Amniotic stem cell (primary cell): ENCODE results near the gene SNX21.
"Not testable (repeated sequence)": the region's sequence is repeated elsewhere in the genome, so short reads cannot be mapped to it uniquely, and the experiment has no call there.

Experiments
- DNase-seq: peaks from one replicate; lab custom pipeline; 2025; lab: John Stamatoyannopoulos, UW

Gene SNX21, protein sequence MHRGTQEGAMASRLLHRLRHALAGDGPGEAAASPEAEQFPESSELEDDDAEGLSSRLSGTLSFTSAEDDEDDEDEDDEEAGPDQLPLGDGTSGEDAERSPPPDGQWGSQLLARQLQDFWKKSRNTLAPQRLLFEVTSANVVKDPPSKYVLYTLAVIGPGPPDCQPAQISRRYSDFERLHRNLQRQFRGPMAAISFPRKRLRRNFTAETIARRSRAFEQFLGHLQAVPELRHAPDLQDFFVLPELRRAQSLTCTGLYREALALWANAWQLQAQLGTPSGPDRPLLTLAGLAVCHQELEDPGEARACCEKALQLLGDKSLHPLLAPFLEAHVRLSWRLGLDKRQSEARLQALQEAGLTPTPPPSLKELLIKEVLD

DNA sequence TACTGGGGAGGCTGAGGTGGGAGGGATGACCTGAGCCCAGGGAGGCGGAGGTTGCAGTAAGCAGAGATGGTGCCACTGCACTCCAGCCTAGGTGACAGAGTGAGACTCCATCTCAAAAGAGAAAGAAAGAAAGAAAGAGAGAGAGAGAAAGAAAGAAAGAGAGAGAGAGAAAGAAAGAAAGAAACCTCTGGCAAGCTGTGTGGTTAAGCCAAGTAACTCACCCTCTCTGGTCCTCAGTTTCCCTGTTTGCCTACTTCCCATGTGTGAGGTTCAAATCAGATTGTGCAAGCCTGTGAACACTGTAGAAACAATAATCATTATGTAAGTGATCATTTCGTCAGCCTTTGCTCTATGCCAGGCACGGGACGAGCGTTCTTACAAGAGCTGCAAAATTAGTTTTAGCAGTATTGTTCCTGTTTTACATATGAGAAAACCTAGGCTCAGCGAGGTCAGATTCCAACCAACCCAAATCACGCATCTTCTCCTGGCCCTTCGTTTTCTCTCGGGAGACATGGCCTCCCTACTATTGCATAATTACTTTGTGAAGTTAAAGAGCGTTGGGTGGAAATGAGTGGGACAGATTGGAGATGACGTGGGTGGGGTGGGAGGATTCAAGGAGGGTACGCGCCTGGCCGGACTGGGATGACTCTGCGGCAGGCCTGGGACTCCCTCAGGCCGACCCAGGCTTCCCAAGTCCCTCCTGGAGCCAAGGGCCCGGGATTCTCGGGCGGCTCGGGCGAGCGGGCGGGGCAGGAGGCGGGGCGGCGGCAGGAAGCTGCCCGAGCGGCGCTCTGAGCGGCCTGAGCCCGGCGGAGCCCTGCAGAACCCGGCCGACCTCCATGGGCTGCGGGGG is at the start of gene SNX21:
SNX21 (plus strand) TSS at position 770 of the 853 bp plus-strand sequence. CDS start 121 bp downstream, outside the sequence.
- peak; percentile 60 for DNase-seq

DNA sequence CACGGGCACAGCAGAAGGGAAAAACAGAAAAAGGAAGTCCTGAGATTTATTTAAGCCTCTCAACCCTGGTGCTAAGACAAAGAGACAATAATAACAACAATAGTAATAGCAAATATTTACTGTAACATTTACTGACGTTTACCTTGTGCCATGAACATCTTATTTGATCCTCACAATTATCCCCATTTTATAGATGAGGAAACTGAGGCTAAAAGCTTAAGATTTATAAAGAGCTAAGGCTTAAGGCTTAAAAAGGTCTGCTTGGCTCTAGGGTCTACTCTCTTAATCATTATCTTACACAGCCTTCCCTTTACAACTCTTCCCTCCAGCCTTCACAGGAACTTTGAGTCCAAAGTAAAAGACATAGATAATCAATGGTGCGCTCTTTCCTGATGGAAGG is 45.2 kb upstream of the SNX21 start:
- DNase-seq = no peak

DNA sequence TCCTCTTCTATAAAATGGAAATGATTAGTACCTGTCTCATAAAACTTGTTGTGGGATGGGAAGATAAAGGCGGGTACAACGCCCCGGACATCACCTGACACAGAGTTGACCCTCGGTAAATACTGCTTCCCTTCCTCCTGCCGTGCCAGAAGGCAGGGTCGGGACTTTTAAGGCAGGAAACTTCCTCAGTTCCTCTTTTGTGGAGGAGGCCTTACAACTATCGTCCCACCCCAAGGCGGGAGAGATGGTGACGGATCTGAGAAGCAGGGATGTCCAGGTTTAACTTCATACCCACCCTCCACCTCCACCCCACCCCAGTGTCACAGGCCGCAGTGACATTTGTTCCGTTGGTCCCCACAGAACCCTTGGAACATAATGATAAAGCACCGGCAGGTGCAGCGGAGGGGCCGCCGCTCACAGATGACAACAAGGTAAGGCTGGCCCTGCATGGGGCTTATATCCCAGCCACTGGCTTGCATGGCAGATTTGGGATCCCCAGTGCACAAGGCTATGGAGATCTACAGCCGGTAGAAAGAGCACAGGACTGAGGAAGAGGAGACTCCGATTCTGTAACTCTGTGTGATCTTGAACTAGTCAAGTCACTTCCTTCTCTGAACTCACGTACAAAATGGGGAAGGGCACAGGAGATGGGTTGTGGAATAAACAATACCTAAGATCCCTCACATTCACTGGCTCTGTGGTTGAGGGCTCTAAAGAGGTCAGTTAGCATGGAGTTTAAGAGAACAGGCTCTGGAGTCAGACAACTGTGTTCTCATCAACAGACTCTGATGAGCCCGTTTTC is 41.1 kb upstream of the SNX21 start:
- no peak for DNase-seq

DNA sequence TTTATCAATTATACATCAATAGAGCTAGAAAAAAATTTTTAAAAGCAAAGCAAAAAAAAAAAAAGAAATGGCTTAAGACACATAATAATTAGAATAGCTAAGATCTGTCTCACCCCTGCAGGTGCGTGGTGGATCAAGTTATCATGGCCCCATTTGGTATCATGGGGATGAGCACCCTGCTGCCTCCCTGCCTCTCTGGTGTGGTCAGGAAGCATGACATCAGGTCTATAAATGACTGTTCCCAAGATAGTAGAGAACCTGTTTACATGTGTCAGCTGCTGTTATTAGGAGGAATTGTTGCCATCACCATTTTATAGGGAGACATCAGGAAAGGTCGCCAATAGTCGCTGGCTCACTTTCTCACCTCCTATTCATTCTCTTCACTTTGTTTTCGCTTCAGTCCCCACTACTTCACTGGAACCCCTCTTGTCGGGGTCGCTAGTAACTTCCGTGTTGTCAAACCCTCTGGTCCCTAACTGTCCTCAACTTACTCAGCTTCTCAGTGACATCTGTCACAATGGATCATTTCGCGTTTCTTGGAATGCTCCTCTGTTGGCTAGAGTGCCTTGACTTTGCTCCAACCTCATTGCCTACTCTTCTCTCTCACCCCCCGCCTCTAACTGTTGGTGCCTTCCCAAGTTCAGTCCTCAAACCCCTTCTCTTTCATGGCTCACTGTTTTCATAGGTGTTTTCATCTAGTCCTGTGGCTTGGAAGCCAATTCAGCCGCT is 37.1 kb upstream of the SNX21 start:
- DNase-seq = no peak

DNA sequence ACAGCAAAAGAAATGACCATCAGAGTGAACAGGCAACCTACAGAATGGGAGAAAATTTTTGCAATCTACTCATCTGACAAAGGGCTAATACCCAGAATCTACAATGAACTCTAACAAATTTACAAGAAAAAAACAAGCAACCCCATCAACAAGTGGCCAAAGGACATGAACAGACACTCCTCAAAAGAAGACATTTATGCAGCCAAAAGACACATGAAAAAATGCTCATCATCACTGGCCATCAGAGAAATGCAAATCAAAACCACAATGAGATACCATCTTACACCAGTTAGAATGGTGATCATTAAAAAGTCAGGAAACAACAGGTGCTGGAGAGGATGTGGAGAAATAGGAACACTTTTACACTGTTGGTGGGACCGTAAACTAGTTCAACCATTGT is 36.1 kb upstream of the SNX21 start:
- DNase-seq = not testable (repeated sequence)

DNA sequence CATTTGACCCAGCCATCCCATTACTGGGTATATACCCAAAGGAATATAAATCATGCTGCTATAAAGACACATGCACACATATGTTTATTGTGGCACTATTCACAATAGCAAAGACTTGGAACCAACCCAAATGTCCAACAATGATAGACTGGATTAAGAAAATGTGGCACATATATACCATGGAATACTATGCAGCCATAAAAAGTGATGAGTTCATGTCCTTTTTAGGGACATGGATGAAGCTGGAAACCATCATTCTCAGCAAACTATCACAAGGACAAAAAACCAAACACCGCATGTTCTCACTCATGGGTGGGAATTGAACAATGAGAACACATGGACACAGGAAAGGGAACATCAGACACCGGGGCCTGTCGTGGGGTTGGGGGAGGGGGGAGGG is 35.6 kb upstream of the SNX21 start:
- DNase-seq = not testable (repeated sequence)

DNA sequence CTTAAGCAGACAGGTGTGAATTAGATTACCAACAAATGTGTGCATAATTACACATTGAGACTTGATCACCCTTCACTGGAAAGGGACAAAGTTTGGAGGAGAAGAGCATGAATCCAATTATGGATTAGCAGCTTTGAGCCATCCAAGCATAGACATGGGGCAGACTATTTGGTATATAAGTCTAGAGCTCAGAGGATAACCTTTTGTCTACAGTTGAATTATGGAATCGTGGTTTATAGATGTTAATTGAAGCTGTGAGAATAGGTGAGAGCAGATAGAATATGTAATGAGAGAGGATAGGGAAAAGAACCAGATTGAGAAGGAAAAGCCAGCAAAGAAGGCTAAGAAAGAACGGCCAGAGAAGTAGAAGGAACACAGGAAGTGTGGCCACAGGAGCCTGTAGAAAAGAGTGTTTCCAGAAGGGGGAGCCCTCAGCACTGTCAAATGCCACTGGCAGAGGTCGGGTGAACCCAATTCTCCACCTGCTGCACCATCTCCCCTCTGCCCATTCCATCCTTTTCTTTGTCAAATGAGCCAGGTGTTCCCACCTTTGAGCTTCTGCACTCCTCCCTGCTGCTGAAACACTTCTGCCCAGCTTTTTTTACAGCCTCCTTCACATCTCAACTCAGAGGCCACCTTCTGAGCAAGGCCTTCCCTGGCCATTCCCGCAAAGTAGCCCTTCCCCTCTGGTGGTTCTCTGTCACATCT is 34.5 kb upstream of the SNX21 start:
- DNase-seq = no peak

DNA sequence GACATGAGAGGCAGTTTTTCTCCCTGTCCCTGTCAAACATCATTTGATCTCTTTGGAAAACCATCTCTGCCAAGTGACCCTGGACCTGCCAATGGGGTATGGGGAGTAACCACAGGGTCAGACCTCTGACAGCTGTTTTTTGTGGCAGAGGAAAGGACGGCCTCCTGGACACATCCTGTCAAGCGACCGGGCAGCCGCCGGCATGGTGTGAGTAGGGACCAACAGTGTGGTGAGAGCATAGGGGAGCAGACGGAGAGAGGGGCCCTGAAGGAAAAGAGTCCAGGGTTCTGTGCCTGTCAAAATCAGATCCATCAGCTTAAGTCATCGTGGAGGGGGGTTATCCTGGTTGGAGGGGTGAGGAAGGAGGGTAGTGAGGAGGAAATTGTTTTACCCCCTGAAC is 31.7 kb upstream of the SNX21 start:
- no peak for DNase-seq

DNA sequence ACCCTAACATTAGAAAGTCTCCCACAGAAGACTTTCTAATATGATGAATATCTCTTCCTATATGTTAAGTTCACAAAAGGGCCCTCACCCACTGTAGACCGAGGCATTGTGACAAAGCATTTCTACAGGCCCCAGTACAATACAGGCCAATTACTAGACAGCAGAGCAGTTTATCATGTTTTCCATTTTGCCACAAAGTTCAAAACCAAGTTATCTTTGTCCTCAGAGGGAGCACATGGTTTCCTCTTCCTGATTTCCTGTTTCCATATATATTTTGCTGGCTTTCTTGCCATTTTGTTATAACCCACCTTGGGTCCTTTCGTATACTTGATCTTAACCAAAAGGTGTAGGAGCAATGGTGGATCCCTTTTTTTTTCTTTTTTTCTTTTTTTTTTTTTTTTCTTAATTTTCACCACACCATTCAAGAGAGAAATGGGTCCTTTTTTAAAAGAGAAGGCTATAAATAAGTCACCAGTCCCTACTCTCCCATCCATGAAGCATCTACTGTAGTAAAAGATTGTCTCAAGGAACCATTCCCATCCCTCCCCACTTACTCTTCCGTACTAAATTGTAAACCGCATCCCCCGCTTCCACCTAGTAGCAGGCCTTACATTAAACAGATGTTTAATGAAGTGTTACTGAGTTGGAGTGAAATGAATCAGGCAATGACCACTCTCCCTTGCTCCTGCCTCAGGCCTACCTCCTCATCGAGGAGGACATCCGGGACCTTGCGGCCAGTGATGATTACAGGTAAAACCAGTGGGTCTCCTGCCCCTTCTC is 23.2 kb upstream of the SNX21 start:
- DNase-seq = no peak

DNA sequence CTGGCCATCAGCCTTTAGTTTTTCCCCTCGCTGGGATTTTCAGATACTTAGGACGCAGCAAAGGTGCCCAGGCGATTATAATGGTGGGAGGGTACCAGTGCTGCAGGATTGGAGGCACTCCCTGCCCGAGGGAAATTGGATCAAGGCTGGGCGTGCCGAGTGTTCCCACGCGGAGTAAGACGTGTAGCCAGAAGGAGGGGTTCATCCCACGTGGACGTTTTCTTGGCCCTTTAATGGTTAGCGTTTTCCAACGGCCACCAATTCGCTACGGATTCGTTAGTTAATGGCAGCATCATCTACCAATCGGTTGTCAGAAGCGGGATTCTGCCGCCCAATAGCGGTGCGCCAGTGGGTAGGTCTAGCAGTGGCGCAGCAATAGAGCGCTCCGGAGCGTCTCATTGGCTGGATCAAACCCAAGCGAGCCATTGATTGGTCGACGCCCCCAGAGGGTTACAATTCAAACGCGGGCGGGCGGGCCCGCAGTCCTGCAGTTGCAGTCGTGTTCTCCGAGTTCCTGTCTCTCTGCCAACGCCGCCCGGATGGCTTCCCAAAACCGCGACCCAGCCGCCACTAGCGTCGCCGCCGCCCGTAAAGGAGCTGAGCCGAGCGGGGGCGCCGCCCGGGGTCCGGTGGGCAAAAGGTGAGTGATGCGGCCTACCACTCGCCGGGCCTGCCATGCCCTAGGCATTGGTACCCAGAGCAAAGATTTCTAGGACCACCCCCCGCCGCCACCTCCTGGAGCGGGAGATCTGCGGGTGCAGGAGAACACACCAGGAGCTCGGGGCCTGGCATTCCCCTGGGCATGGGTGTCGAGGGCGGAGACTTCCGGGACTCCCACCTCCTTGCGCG is 21.2 kb upstream of the SNX21 start, which contains the start of gene UBE2C:
UBE2C (plus strand) TSS at position 488 of the 849 bp plus-strand sequence; CDS start at position 540, 52 bp downstream.
- DNase-seq = peak; percentile 100

DNA sequence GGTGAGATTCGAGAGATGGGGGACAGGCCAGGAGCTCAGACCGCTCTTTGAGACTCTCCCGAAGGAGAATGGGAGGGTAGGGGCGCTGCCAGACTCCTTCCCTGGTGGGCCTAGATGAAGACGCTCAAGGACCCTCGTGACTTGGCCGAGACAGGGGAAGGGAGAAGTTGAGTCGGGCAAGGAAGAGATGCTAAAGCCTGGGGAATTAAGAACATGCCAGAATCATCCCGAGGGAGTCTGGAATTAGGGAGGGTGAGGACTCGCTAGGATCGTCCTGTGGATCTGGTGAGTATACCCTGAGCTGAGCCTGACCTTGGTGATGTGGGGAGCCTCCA is 20.6 kb upstream of the SNX21 start:
- no peak for DNase-seq

DNA sequence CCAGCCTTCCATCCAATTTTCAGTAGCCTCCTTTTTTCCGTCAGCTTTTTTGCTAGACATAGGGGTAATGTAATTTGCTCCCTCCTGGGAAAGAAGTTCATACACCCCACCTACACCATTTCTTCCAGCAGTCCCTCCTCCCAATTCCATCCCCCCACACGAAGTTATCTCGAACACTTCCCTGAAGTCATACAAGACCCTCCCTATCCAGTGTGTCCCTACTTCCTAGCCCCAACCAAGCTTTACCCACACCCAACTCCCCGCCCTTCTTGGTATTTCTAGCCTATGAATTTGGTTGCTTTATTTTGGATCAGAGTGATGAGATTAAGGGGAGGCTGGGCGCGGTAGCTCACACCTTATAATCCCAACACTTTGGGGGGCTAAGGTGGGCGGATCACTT is 20.1 kb upstream of the SNX21 start:
- no peak for DNase-seq

DNA sequence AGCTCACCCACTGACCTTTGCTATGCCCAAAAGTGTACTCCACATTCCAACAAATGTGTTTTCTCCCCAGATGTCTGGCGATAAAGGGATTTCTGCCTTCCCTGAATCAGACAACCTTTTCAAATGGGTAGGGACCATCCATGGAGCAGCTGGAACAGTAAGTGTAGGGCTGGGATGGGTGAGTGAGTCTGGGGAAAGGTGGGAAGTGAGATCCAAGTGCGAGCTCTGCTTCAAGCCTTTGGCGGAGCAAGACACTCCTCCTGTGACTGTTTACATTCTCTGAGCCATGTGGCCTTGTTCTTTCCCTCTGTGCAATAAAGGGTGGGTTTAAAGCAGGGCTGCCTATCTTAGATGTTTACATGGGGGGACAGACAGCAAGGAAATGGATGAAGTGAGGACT is 19.3 kb upstream of the SNX21 start:
- DNase-seq = no peak

DNA sequence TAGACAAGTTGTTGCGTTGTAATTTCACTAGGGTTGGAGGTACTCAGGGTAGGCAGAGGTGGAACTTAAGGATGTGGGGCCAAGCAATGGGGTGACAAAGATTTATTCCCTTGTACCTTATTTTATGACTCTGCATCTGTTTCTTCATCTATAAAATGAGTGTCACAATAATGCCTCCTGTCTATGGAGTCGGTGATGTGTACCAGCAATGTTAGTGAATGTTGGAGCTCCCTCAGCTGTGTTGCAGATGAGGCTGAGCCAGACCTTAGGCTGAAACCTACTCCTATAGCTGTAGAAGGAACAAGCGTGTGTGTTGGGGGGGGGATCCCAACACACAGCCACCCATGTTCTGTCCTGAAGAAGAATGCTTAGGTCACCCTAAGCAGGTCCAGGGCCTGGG is 16.6 kb upstream of the SNX21 start:
- DNase-seq = no peak

DNA sequence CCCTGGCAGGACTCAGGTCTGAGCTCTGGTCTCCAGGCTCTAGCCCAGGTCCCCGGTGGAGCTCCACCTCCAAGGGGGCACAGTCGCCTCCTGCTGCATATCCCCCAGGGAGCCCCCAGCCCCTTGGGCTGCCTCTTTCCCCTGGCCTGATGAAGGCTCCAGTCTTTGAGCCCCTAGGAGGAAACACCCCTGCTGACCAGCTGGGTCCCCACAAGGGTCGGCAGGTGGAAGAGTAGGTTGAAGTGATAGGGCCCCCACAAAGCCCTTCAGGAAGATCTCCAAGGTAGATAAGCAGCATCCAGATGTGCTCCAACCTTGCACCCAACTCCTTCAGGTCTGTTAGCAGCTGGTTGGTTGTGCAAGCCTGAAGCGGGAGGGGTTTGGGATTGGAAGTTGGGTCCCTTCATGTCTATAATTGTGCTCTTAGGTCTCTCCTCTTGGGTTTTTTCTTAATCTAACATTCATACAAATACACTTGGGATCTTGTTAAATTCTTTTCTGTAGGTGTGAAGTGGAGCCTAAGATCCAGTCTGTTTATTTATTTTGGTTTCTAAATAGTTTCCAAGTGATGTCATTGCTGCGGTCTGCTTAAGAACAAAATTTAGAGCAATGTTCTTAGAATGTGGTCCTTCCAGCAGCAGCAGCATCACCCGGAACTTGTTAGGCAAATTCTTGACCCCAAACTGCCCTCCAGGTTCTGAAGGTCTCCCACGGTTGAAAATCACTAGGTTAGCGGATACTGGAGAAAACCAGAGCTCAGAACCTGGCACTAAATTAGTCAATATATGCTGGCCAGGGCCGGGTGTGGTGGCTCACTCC is 16.0 kb upstream of the SNX21 start:
- no peak for DNase-seq

DNA sequence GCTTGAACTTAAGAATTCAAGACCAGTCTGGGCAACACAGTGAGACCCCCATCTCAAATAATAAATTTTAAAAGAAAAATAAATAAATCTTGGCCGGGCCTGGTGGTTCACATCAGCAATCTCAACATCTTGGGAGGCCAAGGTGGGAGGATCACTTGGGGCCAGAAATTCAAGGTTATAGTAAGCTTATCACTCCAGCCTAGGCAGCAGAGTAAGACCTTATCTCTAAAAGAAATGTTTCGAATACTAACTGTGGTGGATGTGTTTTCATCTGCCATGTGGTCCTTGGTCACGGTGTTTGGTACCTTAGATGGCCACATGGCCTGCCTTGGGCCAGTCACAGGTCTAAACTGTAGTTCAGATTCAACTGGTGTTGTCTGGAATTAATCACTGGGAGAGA is 15.4 kb upstream of the SNX21 start:
- DNase-seq = no peak

DNA sequence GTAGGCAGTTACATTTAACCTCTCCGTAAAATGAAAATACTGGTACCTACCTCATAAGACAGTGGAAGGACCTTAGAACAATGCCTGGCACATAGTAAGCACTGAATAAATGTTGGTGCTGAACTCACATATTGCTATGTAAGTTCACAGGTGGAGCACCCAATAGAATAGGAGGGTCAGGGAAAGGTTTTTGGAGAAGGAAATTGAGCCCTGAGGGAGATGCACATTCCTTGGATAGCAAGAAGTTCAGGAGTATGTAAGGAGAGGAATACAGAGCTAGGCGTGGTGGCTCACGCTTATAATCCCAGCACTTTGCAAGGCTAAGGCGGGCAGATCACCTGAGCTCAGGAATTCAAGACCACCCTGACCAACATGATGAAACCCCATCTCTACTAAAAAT is 14.1 kb upstream of the SNX21 start:
- DNase-seq = no peak

DNA sequence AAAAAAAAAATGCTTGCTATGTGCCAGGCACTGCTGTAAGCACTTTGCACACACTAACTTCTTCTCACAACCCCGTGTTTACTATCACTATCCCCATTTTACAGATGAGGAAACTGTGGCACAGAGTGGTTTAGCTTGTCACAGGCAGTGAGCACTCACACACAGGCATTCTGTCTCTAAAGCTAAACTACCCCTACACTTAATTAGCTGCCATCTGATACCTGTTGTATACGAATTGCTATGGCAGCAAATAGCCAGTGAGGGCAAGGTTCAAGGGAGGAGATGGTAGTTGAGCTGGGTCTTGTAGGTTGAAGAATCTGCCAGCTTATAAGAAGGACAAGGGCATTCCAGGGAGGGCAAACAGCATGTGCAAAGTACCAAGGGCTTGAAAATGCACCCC is 11.7 kb upstream of the SNX21 start:
- DNase-seq = no peak

DNA sequence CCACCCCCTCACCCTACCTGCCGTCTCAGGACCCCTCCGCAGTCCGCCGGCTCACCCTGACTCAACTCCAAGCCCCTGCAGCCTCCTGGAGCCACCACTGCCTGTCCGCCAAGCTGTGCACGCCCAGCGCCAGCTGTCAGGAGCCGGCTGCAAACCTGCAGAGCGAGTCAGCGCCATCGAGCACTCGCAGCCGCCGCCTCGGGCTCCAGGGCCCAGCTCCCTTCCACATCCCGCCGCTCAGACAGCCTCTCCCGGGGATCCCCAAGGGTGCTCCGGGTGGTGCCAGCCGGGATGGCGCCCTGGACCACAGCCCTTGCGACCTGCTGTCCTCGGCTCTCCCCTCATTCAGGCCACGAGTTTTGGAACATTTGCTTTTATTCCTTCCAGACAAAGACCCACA is 10.7 kb upstream of the SNX21 start:
- DNase-seq = no peak
